Activated T-helper 17 cell treated with anti-CD3 and anti-CD28 coated beads, Interleukin-2, amount 50 U/mL, for 72 hours (primary cell): ENCODE data around the gene IGFBP7. TPM values are rescaled to one million over a fixed set of nuclear protein-coding genes. Genes with fewer than 3 reads are reported as not detected.
"Not testable (repeated sequence)": the region's sequence is repeated elsewhere in the genome, so short reads cannot be mapped to it uniquely, and the experiment has no call there.

Source experiments
- ATAC-seq: fragments of 150-1000 bp; cut with Tn5 transposase; replicated peaks from 2 replicates; pipeline ENCODE4 v1.10.0; 2021; ENCODE audit warnings: mild to moderate bottlenecking, moderate library complexity
- H3K27ac Mint-ChIP-seq: one replicate; pipeline ENCODE4 v1.8.0; 2022; ENCODE audit warnings: mixed read lengths
- H3K27me3 Mint-ChIP-seq: one replicate; pipeline ENCODE4 v1.8.0; 2022; ENCODE audit warnings: mixed read lengths
- H3K36me3 Mint-ChIP-seq: one replicate; pipeline ENCODE4 v1.8.0; 2022; ENCODE audit warnings: low read depth, mild to moderate bottlenecking, mixed read lengths
- H3K4me1 Mint-ChIP-seq: one replicate; pipeline ENCODE4 v1.8.0; 2022; ENCODE audit warnings: mixed read lengths
- H3K4me3 Mint-ChIP-seq: one replicate; pipeline ENCODE4 v1.8.0; 2022; ENCODE audit warnings: mild to moderate bottlenecking, mixed read lengths
- H3K9me3 Mint-ChIP-seq: one replicate; pipeline ENCODE4 v1.8.0; 2022; ENCODE audit warnings: mixed read lengths
- total RNA-seq, 2 donors: library from RNA; stranded (reverse); gene quantifications; one replicate each; pipeline ENCODE4 v1.2.3, GENCODE V29; 2022

IGFBP7 gene
- total RNA-seq, 2 donors from 2014 or later: not detected

DNA sequence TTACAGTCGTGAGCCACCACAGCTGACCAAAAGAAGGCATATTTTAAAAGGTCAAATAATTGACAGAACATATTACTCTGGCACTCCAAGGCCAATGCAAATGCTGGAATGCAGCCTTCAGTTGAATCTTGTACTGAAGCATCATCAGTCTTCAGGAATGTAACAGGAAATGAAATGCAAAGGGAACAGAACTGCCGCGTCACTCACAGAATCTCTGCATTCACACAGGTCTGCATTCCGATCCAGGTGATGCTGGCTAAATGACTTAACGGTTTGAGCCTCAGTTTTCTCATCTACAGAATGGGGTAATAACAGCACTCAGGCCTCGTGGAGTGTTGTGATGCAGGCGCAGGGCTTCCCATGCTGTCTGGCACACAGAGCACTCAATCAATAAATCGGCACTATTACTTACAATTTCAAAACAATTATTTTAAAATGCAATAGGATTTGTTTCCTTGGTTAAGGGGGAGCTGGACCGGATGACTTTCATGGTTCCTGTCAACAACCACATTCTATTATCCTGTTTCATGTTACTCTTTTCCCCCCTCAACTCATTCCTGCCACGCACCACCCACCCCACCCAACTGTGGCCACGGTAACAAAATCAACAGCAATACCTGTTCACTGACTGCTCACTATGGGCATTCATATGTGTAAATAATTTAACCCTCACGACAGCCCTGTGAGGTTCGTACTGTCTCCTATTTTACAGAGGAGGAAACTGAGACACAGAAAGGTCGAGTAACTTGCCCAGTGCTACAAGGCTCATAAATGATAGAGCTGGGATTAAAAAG, 32.4 kb downstream of the IGFBP7 start:
- no peak overlapping the region for H3K27ac Mint-ChIP-seq
- no peaks in the 10 kb centered on the region for H3K4me1 Mint-ChIP-seq
- H3K36me3 Mint-ChIP-seq: no peaks in the 10 kb centered on the region
- no peak overlapping the region for H3K4me3 Mint-ChIP-seq
- ATAC-seq: no peak
- no peaks in the 10 kb centered on the region for H3K9me3 Mint-ChIP-seq
- peaks cover 39% of the 10 kb centered on the region for H3K27me3 Mint-ChIP-seq

DNA sequence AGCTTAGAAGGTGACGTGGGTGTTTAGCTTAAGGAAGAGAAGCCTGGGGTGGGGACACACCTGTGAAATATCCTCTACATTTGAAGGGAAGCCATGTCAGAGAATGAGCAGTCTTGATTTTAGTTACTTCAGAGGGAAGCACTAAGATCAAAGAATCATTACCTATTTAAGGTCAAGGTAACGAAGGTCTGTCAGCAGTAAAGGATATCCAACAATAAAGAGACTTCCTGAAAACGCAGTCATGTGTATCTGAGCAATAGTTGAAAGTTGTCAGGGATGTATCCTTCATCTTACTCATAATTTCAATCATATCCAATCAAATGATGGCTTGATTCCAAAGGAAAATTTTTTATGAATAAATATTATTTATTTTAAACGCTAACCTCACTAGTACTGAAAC, 33.5 kb downstream of the IGFBP7 start:
- Mint-ChIP-seq H3K4me3 (no peak overlapping the region), H3K27ac (no peak overlapping the region), H3K36me3 (no peaks in the 10 kb centered on the region), H3K9me3 (no peaks in the 10 kb centered on the region), H3K27me3 (peaks cover 36% of the 10 kb centered on the region), H3K4me1 (no peaks in the 10 kb centered on the region)
- ATAC-seq: no peak

DNA sequence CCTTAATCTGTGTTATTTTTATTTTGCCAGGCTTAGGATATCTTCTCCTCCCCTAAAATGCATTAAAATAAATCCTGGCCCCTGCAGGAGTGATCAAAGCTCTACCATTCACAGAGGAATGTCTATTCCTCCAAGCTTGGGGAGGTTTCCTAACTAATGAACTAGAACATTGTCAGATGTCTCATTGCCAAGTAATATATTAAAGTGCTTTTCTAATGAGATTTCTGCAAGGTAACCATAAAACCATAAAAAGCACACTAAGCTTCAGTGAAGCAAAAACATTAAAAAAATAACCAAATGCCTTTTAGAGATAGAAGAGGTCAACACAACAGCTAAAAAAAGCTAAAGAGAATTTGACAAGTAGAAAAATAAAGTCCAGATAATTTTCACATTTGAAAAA, 34.8 kb downstream of the IGFBP7 start:
- Mint-ChIP-seq H3K4me1 (no peaks in the 10 kb centered on the region), H3K36me3 (no peaks in the 10 kb centered on the region), H3K4me3 (no peak overlapping the region), H3K9me3 (no peaks in the 10 kb centered on the region), H3K27ac (no peak overlapping the region), H3K27me3 (peaks cover 30% of the 10 kb centered on the region)
- no peak for ATAC-seq

- no peak for ATAC-seq
Measured at GRCh38 chr4:57074744-57075143, 35.4 kb downstream of the IGFBP7 start.

GRCh38 chr4:57073559-57073958, 36.6 kb downstream of the IGFBP7 start:
- Mint-ChIP-seq H3K4me1 (no peaks in the 10 kb centered on the region), H3K4me3 (no peak overlapping the region), H3K27ac (no peak overlapping the region), H3K9me3 (no peaks in the 10 kb centered on the region), H3K36me3 (no peaks in the 10 kb centered on the region), H3K27me3 (peaks cover 23% of the 10 kb centered on the region)
- ATAC-seq: no peak

More at GRCh38 chr4:57074744-57075143, 35.4 kb downstream of the IGFBP7 start:
- peaks cover 26% of the 10 kb centered on the region for H3K27me3 Mint-ChIP-seq
- H3K27ac Mint-ChIP-seq: no peak overlapping the region
- H3K4me1 Mint-ChIP-seq: no peaks in the 10 kb centered on the region
- H3K9me3 Mint-ChIP-seq: no peaks in the 10 kb centered on the region
- H3K36me3 Mint-ChIP-seq: no peaks in the 10 kb centered on the region
- H3K4me3 Mint-ChIP-seq: no peak overlapping the region

DNA sequence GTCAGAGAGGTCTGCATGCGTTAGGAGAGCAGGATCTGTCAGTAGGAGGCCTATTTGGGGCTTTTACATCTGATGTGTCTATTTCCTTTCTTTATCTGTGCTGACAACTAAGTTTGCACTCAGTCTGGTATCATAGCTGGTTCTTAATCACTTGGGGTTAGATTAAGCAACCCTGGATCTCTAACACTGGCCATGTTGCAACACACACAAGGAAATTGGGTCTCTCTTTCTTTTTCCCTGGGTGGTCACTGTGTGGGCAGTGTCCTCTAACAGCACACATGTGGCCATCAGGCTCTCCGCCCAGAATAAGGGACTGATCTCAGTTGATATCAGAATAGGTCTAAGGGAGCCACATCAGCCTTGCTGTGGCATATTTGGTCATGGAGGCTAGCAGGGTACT, 38.9 kb downstream of the IGFBP7 start:
- no peak overlapping the region for H3K27ac Mint-ChIP-seq
- H3K4me1 Mint-ChIP-seq: no peaks in the 10 kb centered on the region
- H3K4me3 Mint-ChIP-seq: no peak overlapping the region
- no peaks in the 10 kb centered on the region for H3K9me3 Mint-ChIP-seq
- ATAC-seq: no peak
- no peaks in the 10 kb centered on the region for H3K36me3 Mint-ChIP-seq
- H3K27me3 Mint-ChIP-seq: peaks cover 18% of the 10 kb centered on the region

GRCh38 chr4:57070461-57070860, 39.7 kb downstream of the IGFBP7 start:
- Mint-ChIP-seq H3K36me3 (no peaks in the 10 kb centered on the region), H3K27ac (no peak overlapping the region), H3K4me3 (no peak overlapping the region), H3K27me3 (peaks cover 14% of the 10 kb centered on the region), H3K4me1 (no peaks in the 10 kb centered on the region), H3K9me3 (no peaks in the 10 kb centered on the region)
- ATAC-seq: no peak

GRCh38 chr4:57068237-57068981, 41.8 kb downstream of the IGFBP7 start:
- H3K36me3 Mint-ChIP-seq: no peaks in the 10 kb centered on the region
- H3K4me3 Mint-ChIP-seq: no peak overlapping the region
- H3K27me3 Mint-ChIP-seq: peaks cover 3% of the 10 kb centered on the region
- no peaks in the 10 kb centered on the region for H3K9me3 Mint-ChIP-seq
- no peak overlapping the region for H3K27ac Mint-ChIP-seq
- no peaks in the 10 kb centered on the region for H3K4me1 Mint-ChIP-seq
- no peak for ATAC-seq

DNA sequence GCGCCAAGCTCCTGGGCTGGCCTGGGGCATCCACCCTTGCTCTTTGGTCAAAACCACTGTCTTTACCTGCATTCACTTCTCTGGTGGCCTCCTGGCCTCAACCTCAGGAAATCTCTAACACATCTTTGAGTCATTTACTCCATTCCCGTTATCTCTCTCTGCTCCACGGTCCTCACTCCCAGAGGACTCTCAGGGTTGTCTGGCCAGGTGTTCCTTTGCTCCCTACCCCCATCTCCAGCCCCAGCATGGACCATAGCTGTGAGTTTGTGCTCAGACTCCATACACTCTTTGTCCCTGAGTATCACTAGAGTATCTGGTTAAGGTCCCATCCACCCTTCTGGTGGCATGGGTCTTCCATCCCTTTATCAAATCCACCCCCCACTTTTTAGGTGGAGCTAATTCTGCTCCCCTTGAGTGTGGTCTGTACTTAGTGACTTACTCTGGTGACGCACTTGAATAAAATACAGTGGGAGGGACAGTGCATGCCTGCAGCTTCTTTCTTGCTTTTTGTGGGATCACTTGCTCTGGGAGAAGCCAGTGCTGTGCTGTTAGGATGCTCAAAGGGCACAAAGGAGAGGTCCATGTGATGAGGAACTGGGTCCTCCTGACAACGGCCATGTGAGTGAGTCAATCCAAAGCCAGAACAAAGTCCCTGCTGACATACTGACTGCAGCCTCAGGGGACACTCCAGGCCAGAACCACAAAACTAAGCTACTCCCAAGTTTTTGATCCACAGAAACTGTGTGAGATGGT, 44.3 kb downstream of the IGFBP7 start:
- Mint-ChIP-seq H3K4me3 (no peak overlapping the region), H3K36me3 (no peaks in the 10 kb centered on the region), H3K4me1 (no peaks in the 10 kb centered on the region), H3K27ac (no peak overlapping the region), H3K9me3 (no peaks in the 10 kb centered on the region), H3K27me3 (peaks cover 8% of the 10 kb centered on the region)
- no peak for ATAC-seq

DNA sequence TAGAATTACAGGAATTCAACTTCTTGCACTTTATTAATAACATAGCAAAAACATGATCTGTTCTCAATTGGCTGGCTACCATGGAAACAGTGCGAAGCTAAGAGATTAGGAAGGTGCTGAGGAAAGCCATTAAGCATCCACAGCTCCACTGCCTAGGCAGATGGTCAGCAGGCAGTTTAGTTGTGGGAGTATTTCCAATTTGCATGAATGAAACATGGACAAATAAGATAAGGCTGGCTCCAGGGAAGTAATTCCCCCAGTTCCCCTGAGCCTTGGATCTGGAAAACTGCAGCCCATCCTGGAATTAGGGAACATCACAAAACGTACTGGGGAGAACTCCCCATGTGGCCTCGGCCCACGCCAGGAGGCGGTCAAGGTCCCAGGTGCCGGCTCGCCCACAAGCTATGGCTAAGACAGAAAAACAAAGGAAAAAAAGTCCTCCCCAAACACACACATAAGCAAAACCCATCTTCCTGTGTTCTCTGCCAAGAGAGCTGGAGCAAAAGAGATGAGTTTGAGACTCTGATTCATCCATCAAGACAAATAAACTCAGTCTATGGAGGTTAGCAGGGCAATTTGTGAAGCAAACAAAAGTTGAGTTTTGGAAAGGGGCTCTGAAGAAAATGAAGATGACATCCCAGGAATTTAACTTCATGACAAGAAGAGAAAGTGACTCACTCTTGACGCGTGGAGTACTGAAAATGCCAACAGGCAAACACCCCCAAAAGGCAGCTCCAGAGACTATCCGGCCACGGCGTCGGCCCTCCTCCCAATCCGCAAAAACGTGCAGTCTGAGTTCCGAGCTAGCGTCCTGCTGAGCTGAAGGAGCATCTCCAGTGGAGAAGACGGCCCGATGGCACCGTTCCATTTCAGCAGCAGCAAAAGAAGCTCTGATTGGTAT, 45.1 kb downstream of the IGFBP7 start:
- Mint-ChIP-seq H3K27me3 (peaks cover 11% of the 10 kb centered on the region), H3K4me1 (no peaks in the 10 kb centered on the region), H3K27ac (no peak overlapping the region), H3K9me3 (no peaks in the 10 kb centered on the region), H3K36me3 (no peaks in the 10 kb centered on the region), H3K4me3 (no peak overlapping the region)
- no peak for ATAC-seq

DNA sequence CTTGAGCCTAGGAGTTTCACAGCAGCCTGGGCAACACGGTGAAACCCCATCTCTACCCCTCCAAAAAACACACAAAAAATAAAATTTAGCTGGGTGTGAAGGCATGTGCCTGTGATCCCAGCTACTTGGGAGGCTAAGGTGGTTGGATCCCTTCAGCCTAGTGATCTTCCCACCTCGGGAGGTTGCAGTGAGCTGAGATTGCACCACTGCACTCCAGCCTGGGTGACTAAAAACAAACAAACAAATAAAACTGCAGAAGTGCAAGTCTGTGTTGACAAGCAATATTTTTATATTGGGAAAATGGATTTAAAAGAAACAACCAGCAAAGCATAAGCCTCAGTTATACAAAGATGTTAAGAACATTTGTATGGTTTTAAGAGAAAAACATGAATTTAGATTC, 46.1 kb downstream of the IGFBP7 start:
- Mint-ChIP-seq H3K27ac (no peak overlapping the region), H3K27me3 (peaks cover 16% of the 10 kb centered on the region), H3K36me3 (no peaks in the 10 kb centered on the region), H3K4me1 (no peaks in the 10 kb centered on the region), H3K4me3 (no peak overlapping the region), H3K9me3 (no peaks in the 10 kb centered on the region)
- no peak for ATAC-seq

DNA sequence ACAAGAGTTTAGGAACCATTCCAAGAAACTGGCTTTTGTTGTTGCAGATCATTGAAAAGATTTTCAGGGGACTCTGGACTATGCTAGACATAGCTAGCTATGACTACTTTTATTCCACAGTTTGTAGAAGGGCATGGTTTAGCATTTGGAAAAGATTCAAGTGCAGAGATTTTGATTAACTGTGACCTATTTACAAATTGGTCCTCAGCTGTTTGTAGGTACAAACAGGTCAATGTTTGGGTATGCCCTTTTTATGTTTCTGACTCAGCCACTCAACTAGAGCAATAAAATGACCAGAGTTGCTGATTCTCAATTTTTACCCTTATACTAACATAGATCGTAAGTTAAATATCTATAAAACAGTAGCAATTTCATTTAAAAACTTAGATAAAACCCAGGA, 46.7 kb downstream of the IGFBP7 start:
- ATAC-seq: no peak
- Mint-ChIP-seq H3K27ac (no peak overlapping the region), H3K27me3 (peaks cover 21% of the 10 kb centered on the region), H3K4me1 (no peaks in the 10 kb centered on the region), H3K9me3 (no peaks in the 10 kb centered on the region), H3K4me3 (no peak overlapping the region), H3K36me3 (no peaks in the 10 kb centered on the region)

- Mint-ChIP-seq H3K9me3 (no peaks in the 10 kb centered on the region), H3K4me3 (no peak overlapping the region), H3K4me1 (no peaks in the 10 kb centered on the region), H3K27me3 (peaks cover 28% of the 10 kb centered on the region), H3K27ac (no peak overlapping the region), H3K36me3 (no peaks in the 10 kb centered on the region)
- ATAC-seq: no peak
Measured at GRCh38 chr4:57061395-57061794, 48.8 kb downstream of the IGFBP7 start.

DNA sequence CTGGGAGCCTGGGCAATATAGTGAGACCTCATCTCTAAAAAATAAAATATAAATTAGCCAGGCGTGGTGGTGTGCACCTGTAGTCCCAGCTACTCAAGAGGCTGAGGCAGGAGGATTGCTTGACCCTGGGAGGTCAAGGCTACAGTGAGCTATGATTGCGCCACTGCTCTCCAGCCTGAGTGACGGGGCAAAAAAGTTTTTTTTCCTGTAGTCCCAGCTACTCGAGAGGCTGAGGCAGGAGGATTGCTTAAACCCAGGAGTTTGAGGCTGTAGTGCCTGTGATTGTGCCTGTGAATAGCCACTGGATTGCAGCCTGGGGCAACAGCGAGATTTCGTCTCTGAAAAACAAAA, 49.5 kb downstream of the IGFBP7 start:
- H3K36me3 Mint-ChIP-seq, H3K9me3 Mint-ChIP-seq, H3K27ac Mint-ChIP-seq, H3K4me1 Mint-ChIP-seq, H3K4me3 Mint-ChIP-seq, ATAC-seq: not testable (repeated sequence)
- H3K27me3 Mint-ChIP-seq: peaks cover 34% of the 10 kb centered on the region
